ENCODE results near the gene RAD51B.

- TF ChIP-seq CTCF (IDR thresholded peaks at IDR 0.05): no peak
- no peak for TF ChIP-seq POLR2AphosphoS5 (IDR thresholded peaks at IDR 0.05)
- no peak for TF ChIP-seq POLR2A (IDR thresholded peaks at IDR 0.05)
- TF ChIP-seq EP300 (IDR thresholded peaks at IDR 0.05): no peak
Measured at GRCh38 chr14:68759017-68759560, 939.5 kb downstream of the RAD51B start.
